GM12873 (cell line): Measurements from ENCODE around the gene RNF4.

Experiments
- CTCF ChIP-seq: IDR thresholded peaks from 2 replicates; pipeline ENCODE4 v1.5.1; 2012; ENCODE audit warnings: low read depth, mild to moderate bottlenecking, moderate library complexity, low read length, control low read depth; ENCODE audit not compliant: insufficient read depth; ENCODE audit errors: missing control alignments

Gene RNF4

GRCh38 chr4:2451821-2452785 is 16.8 kb upstream of the RNF4 start:
- no peak for TF ChIP-seq CTCF

DNA sequence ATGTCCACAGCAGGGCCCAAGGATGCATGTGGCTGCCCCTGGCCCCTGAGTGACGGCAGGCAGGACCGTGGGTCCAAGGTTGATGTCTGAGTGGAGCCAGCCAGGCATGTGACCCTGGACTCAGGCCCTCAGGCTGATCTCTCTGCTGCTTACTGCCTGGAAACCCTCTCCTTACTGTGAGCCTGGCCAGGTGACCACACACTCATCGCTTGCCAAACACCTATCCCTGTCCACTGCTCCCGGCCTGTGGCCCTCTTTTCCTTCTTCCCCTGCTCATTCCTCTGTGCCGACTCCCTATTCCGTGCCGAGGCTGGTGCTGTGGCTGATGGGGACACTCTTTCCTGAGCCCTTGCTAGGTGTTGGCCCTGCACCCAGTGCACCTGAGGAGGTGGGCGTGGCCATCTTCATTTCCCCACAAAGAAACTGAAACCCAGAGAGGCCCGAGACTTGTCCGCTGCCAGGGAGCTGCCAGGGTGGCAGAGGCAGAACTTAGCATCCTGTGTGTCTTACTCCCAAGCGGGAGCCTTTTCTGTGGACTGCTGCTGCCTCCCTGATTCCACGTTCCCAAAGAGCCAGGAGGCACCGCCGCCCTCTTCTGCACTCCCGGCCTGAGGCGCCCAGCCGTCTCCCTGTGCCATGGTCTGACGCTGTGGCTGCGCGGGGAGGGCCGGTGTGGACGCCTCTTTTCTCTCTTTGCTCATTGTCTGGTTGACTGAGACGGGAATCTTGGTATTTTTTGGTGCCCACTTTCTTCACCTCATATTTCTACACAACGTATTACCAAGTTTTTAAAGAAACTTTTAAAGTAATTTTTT is 11.2 kb upstream of the RNF4 start:
- no peak for TF ChIP-seq CTCF

- no peak for TF ChIP-seq CTCF
These were observed 10.1 kb upstream of the RNF4 start for GRCh38 chr4:2458546-2459491.

- TF ChIP-seq CTCF, result no peak
These were observed 9.1 kb upstream of the RNF4 start for GRCh38 chr4:2459589-2460349.

- no peak for TF ChIP-seq CTCF
These were observed 7.5 kb upstream of the RNF4 start for GRCh38 chr4:2461246-2461960.
